Right lobe of liver (tissue), 4 donors: ENCODE measurements around the gene CMBL.
"Not testable (repeated sequence)": the region's sequence is repeated elsewhere in the genome, so short reads cannot be mapped to it uniquely, and the experiment has no call there.

Source experiments
- CTCF ChIP-seq, 4 donors: fragments of 200-600 bp in 3 of 4; fragments of 450-650 bp in 1 of 4; IDR thresholded peaks; one replicate each; pipeline versions ENCODE4 v1.5.1 to v1.8.0; 2016 to 2022; ENCODE audit warnings: antibody characterized with exemption in 4 of 4, mild to moderate bottlenecking in 2 of 4
- POLR2A ChIP-seq: fragments of 450-650 bp; IDR thresholded peaks from one replicate; pipeline ENCODE4 v1.6.1; 2017; ENCODE audit warnings: antibody characterized with exemption, mild to moderate bottlenecking
- donor health status: DM: no; HTN: no; CAD: no.
- donor health status: DM: no; HTN: no; CAD: no.
- donor health status: DM: no; HTN: yes; CAD: no.

GRCh38 chr5:10285362-10285761 lies 22.3 kb downstream of the CMBL start:
- TF ChIP-seq CTCF (IDR thresholded peaks at IDR 0.05); POLR2A: not testable (repeated sequence)
